HG02981 (cell line): ENCODE results near the gene CATSPER1.
A peak's percentile ranks its signal among the peaks of the same experiment; 100 is the strongest.

Experiments
- ATAC-seq: cut with Tn5 transposase; IDR thresholded peaks from one replicate; pipeline ENCODE4 v1.9.1; 2021; ENCODE audit warnings: mild to moderate bottlenecking, moderate library complexity; ENCODE audit not compliant: unreplicated experiment

CATSPER1 gene

DNA sequence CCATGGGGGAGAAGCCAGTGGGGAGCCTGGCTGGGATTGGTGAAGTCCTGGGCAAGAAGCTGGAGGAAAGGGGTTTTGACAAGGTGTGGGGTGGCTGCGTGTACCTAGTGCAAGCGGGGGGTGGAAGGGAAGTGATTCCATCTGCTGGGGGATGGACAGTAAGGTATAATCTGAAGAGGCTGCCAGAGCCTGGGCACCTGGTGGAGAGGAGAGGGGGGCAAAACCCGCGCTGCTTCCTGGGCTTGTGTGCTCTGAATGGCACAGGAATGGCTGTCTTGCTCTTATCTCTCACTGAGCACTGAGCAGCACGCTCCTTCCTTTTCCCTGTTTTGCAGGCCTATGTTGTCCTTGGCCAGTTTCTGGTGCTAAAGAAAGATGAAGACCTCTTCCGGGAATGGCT lies 23.0 kb downstream of the CATSPER1 start:
- no peak for ATAC-seq

DNA sequence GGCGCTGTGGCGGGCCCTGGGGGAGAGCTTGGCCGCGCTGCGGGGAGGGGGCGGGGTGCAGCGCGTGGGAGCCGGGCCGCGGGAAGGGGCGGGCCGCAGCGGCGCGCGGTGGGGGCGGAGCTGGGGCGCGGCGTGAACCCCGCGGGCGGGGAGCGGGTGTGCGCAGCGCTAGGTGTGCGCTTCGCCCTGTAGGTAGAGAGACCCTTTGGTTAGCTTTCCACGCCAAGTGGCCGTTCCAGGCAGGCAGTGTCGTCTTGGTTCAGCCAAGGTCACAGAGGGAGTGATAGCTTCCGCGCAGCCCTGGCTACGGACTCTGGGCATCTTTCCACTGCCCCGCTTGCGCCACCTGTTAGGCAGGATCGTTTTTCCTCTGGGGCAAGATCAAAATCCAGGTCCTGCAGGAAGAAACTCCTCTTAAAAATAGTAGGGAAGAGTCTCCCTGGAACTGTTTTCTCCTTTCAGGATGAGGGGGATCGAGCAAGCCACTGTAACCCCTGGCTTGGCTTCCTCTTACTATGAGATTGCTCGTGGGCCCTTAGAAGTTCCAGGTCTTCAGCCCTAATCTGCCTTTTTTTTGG lies 23.5 kb downstream of the CATSPER1 start:
- ATAC-seq: peak; percentile 36

DNA sequence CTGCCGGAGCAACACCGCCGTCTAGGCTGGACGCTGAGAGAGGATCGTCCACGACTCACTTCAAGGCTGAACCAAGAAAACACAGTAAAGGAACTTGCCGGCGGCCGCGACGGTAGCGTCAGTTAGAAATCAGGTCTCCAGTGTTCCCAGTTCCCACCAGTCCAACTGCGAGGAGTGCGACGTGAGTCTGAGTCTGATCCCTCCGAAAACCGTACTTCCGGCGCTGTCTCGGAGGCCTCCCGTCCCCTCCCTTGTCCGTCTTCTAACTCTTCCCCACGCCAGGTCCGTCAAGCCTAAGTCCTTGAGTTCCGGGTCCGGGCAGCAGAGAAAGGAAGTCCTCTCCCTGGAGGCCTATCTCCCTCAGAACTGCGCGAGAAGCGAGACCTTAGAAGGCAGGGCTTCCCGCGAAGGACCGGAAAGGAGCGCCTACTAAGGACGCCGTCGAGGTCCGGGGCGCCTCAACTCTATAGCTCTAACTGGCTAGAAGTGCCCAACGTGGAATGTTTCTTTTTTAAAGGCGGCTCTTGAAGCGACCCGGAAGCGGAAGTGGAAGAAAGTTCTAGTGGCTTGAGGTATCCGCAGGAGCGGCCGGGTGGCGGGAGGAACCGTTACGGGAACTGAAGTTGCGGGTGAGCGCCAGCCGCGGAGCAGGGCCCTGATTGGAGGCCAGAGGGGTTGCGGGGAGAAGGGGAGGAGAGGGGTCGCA lies 24.2 kb downstream of the CATSPER1 start, which contains the start of the genes BANF1 and EIF1AD:
TSS of gene BANF1 (plus strand) at position 562 of the 706 bp plus-strand sequence. CDS start 748 bp downstream, outside the sequence.
TSS of gene EIF1AD (minus strand) at position 216 of the 706 bp plus-strand sequence. CDS start 1,768 bp downstream, outside the sequence.
- ATAC-seq: peak; percentile 85

DNA sequence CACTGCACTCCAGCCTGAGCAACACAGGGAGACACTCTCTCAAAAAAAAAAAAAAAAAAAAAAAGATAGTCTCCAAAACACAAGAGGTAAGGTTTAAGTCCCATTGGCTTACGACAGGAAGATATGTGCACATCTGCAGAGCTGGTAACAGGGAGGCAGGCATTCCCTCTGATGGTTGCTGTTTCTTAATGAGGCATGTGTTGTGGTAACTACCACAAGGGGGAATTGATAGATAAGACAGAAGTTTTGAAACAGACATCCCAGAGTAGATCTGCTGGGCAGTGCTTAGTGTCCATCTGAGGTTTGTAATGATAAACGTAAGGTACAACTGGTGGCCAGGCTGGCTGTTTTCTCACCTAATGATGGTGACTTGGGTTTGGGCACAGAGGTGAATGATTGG lies 29.0 kb downstream of the CATSPER1 start:
- ATAC-seq: no peak

DNA sequence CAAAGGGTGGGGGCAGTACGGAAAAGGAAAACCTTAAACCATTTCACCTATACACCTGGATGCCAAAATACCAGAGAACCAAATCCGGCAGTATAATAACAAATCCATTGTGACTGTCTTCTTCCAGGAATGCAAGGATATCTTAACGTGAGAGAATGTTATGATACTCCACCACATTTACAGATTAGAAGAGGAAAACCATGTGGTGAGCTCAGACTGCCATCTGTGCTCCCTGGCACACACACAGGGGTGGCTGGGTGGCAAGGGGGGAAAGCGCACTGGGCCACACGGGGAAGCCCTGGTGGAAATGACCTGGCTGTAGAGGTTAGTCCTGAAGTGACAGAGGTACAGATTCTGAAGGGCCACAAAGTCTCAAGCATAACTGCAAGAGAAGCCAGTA lies 34.2 kb downstream of the CATSPER1 start:
- ATAC-seq: no peak

DNA sequence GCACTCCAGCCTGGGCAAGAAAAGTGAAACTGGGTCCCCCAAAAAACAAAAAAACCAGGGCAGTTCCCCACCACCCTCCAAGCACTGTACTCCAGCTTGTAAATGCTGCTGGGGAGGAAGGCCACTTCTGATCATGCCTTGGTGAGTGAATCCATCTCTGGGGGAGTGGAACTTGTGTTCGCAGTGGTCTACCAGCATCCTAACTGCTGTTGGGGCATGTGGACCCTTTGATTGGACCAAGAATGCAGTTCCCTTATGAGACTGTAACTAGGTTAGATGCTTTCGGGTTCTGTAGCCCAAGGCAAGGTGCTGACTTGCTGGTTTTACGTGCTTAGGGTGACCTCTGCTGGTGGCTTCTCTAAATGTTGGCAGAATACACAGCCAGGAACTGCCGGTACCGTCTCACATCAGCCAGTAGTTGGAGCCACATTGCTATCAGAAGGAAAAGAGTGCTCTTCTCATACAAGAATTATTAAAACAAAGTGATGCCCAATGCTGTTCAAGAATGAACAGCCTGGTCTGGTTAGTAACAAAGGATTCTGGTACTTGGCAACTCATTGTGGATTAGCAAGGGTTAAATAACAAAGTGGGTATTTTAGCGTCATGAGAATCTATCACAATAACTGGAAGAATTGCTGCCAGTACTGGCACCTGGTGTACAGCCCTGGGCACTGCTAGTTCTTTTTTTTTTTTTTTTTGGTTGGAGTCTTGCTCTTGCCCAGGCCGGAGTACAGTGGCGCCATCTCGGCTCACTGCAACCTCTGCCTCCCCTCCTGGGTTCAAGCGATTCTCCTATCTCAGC lies 37.3 kb downstream of the CATSPER1 start:
- peak; percentile 92 for ATAC-seq

DNA sequence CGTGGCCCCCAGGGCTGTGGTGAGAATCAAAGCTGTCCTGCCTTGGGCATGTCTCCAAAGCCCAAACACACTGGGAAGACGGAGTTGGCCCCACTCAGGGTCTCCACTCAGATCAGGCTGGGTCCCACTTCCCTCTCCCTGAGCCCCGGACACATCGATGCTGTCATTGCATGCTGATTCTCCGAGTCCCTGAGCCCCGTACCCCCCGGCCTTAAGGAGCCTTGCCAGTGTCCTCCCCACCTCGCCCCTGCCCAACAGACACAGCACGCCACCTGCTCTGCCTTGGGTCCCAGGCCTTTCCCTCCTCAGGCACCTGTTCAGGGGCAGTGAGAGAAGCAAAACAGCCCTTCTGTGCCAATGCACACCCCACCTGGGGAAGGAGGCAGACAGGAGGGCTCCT lies 38.9 kb downstream of the CATSPER1 start:
- no peak for ATAC-seq

DNA sequence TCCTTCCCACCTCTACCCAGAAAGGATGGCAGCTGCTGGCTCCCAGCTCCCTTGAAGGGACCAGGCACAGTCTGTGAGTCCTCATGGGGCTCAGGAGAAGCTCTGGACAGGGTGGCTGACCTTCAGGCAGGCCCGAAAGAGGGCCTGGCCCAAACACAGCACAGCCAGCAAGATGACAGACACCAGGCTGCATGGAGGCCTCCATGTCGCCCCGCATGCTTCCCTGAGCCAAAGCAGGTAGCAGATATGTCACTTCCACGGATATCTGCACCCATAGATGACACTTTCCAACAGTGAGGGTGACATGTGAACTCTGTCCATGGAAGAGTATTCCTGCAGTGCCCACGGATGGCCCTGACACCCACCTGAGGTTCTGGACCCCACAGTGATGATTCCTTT lies 42.7 kb downstream of the CATSPER1 start:
- no peak for ATAC-seq

- ATAC-seq: no peak
These were observed 43.3 kb downstream of the CATSPER1 start for GRCh38 chr11:65982824-65983588.

- no peak for ATAC-seq
These were observed 44.1 kb downstream of the CATSPER1 start for GRCh38 chr11:65981972-65982823.

DNA sequence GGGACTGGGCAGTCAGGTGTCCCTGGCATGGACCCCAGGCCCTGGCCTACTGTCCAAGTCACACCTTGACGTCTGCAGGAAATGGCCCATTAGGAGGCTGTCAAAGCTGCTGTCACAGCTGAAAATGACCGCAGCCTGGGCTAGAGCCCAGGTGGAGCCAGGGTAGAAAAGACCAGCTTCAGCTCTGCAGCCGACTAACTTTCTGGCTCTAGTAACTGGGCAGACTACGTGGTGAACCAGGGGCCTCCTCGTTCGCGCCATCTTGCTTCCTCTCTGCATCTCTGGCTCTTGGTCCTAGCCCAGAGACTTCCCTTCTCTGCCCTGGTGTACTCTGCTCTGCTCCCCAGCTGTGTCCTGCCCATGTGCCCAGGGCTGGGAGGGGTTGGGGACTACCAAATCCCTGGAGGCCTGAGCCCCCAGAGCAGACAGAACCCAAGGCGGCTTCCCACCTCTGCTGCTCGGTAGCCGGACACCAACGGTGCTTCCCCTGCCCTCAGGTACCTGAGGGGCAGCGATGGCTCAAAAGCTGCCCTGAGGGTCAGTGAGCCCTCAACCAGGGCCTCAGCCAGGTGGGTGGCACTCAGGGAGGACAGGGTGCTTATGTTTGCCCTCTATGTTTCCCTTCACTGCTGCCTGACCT lies 45.1 kb downstream of the CATSPER1 start:
- ATAC-seq: no peak

GRCh38 chr11:65979261-65979759 lies 47.0 kb downstream of the CATSPER1 start:
- ATAC-seq: no peak

DNA sequence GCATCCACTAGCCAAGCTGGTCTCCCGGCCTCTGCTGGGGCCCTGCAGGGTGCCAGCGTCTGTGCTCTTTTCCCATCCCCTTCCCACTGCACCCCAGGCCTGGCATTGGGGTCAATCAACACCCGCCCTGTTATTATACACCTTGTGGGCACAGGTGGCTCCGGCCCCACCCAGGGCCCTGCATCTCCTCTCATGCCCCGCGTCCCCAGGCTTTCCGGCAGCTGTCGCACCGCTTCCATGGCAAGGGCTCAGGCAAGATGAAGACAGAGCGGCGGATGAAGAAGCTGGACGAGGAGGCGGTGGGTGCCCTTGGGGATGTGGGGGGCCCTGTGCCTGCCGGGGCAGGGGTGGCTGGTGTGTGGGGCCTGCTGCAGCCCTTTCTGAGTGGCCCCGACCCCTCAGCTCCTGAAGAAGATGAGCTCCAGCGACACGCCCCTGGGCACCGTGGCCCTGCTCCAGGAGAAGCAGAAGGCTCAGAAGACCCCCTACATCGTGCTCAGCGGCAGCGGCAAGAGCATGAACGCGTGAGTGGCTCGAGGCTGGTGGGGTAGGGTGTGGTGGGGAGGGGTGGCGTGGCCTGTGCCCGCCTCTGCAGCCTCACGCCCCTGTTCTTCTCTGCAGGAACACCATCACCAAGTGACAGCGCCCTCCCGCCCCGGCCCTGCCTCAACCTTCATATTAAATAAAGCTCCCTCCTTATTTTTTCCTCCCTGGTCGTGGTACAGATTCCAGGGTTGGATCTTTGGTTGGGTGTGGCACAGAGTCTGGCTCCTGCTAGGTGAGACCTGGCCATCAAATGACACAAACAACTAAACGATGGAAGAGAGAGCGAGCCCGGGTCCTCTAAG lies 47.7 kb downstream of the CATSPER1 start:
- no peak for ATAC-seq

DNA sequence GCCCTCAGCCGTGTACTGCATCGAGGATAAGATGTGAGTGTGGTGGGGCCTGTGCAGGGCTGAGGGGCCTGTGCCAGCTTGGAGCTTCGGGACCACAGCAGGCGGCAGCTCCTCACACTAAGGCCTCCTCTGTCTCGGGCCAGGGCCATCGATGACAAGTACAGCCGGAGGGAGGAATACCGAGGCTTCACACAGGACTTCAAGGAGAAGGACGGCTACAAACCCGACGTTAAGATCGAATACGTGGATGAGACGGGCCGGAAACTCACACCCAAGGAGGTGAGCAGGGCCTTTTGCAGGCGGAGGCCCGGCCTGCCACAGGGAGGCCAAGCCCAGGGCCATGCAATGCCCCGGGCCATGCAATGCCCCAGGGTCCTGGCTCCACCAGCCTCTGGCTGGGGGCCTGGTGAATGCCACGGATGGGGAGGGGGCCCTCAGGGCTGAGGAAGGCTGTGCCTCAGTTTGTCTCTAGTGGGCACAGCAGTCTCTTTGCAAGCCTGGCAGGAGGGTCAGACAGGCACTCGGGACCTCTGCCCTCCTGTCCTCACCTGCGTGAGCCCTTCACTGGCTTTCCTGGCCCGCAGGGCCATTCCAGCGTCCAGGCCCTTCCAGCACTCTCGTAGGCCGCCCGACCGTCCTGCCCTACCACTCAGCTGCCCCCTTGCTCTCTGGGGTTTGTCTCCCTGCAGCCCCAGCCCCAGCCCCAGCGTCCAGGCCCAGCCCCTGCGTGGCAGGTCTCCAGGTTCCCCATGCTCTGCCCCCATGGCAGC lies 48.5 kb downstream of the CATSPER1 start:
- no peak for ATAC-seq

- no peak for ATAC-seq
These were observed 49.8 kb downstream of the CATSPER1 start for GRCh38 chr11:65976216-65977176.

- no peak for ATAC-seq
These were observed 50.5 kb downstream of the CATSPER1 start for GRCh38 chr11:65975771-65976170.
